ENCODE measurements around the gene ARHGAP42. TPM values are rescaled to one million over a fixed set of nuclear protein-coding genes. Genes with fewer than 3 reads are reported as not detected.

The ARHGAP42 gene
- total and polyA plus RNA-seq, 2 experiments from 2014 or later, result 64.8 to 135 TPM

DNA sequence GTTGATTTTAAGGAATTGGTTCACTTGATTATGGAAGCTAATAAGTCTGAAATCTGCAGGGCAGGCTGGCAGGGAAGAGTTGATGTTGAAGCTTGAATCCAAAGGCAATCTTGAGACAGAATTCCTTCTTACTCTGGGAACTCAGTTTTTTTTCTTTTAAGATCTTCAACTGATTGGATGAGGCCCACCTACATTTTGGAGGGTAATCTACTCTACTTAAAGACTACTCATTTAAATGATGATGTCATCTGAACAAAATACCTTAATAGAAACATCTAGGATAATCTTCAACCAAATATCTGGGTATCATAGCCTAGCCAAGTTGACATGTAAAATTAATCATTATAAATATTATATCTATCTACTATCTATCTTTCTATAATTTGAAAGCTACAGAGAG, 279.3 kb downstream of the ARHGAP42 start:
- TF ChIP-seq, protein P1, sequence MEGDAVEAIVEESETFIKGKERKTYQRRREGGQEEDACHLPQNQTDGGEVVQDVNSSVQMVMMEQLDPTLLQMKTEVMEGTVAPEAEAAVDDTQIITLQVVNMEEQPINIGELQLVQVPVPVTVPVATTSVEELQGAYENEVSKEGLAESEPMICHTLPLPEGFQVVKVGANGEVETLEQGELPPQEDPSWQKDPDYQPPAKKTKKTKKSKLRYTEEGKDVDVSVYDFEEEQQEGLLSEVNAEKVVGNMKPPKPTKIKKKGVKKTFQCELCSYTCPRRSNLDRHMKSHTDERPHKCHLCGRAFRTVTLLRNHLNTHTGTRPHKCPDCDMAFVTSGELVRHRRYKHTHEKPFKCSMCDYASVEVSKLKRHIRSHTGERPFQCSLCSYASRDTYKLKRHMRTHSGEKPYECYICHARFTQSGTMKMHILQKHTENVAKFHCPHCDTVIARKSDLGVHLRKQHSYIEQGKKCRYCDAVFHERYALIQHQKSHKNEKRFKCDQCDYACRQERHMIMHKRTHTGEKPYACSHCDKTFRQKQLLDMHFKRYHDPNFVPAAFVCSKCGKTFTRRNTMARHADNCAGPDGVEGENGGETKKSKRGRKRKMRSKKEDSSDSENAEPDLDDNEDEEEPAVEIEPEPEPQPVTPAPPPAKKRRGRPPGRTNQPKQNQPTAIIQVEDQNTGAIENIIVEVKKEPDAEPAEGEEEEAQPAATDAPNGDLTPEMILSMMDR (IDR thresholded peaks at IDR 0.05; ENCODE audit: low read depth, low read length), result no peak
- peaks cover 47% of the 10 kb centered on the region for H3K36me3 ChIP-seq
- H3K27ac ChIP-seq, result no peak overlapping the region
- no peak for DNase-seq (ENCODE audit: low read depth in 1 of 2, low spot score in 1 of 2)
- H3K4me3 ChIP-seq, result no peak overlapping the region
- H3K4me1 ChIP-seq (ENCODE audit: low read depth), result no peaks in the 10 kb centered on the region
- H3K27me3 ChIP-seq, result no peaks in the 10 kb centered on the region
- H3K9me3 ChIP-seq (ENCODE audit: low read depth), result no peaks in the 10 kb centered on the region

DNA sequence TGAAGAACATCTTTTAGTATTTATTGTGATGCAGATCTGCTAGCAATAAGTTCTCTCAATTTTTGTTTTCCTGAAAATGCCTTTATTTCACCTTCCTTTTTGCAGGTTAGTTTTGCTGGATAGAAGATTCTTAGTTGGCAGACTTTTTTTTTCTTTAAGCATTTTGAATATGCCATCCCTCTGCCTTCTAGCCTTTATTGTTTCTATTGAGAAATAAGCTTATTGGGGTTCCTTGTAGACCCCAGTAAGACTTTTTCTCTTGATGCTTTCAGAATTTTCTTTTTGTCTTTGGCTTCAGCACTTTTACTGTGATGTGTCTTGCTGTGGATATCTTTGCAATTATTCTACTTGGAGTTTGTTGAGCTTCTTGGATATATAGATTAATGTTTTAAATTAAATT, 281.9 kb downstream of the ARHGAP42 start:
- no peak for DNase-seq (ENCODE audit: low read depth in 1 of 2, low spot score in 1 of 2)
- Histone ChIP-seq H3K4me3 (no peak overlapping the region), H3K36me3 (peaks cover 45% of the 10 kb centered on the region), H3K9me3 (ENCODE audit: low read depth) (no peaks in the 10 kb centered on the region), H3K4me1 (ENCODE audit: low read depth) (no peaks in the 10 kb centered on the region), H3K27me3 (no peaks in the 10 kb centered on the region), H3K27ac (no peak overlapping the region)
- TF ChIP-seq, protein P1 (IDR thresholded peaks at IDR 0.05; ENCODE audit: low read depth, low read length), result no peak

DNA sequence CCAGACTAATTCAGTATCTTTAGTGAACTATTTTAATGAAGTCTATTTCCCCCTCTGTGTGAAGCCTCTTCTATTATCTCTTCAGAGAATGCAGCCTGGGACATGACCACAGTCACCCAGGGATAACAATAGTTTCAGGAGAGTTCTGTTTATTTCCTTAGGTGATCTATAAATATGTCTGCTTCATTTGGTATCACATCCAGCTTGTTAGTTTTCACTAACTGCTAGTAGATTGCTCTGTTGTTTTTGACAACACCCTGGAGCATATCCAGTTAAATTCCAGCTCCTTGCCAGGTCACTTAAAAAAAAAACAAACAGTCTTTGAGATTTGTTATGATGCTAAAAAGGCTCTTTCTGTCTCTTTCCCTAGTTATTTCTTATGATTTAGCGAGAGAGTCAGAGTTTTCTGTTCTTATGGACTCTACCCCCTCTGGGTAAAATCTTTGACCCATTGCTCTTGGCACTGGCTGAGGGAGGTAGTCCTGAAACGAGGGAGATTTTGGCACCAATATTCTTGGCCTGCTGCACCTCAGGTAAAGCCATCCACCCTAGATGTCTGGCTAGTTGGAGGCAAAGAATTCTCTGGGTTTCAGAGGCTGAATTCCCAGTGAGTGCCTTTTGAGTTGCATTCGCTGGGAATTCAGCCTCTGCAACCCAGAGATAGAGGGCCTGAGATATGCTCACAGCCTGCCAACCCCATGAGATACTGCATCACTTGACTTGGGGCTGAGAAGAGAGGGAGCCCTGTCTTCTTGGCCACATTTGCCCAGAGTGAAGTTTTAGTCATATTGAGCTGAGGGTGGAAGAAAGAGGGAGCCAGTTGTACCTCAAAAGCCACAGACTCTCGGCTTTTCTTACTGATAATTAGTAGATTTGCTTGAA, 283.4 kb downstream of the ARHGAP42 start:
- H3K4me3 ChIP-seq, result no peak overlapping the region
- no peaks in the 10 kb centered on the region for H3K27me3 ChIP-seq
- peak in 1 of 2 donors; percentile 42 for DNase-seq (ENCODE audit: low read depth in 1 of 2, low spot score in 1 of 2)
- no peak overlapping the region for H3K27ac ChIP-seq
- H3K36me3 ChIP-seq, result peaks cover 58% of the 10 kb centered on the region
- TF ChIP-seq, protein P1 (IDR thresholded peaks at IDR 0.05; ENCODE audit: low read depth, low read length), result no peak
- no peaks in the 10 kb centered on the region for H3K9me3 ChIP-seq (ENCODE audit: low read depth)
- H3K4me1 ChIP-seq (ENCODE audit: low read depth), result no peaks in the 10 kb centered on the region

DNA sequence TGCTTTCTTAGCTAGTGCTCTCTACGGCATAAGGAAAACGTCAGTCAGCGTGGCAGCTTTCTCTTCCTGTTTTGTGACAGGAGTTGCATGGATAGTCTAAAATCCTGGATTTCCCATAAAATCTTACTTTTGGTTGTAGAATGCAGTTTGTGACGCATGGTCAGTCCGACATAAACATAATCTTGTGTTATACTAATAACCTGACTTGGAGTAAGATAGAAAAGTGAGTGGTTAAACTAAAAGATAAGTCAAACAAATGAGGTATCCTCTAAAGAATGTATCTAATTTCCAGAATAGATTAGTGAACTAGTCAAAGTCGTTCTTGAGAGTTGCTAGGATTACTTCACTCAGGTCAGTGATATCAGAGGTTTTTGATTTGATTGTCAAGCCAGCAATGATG, 285.0 kb downstream of the ARHGAP42 start:
- DNase-seq (ENCODE audit: low read depth in 1 of 2, low spot score in 1 of 2), result no peak
- no peaks in the 10 kb centered on the region for H3K9me3 ChIP-seq (ENCODE audit: low read depth)
- H3K36me3 ChIP-seq, result peaks cover 63% of the 10 kb centered on the region
- H3K4me1 ChIP-seq (ENCODE audit: low read depth), result no peaks in the 10 kb centered on the region
- no peak overlapping the region for H3K27ac ChIP-seq
- TF ChIP-seq, protein P1 (IDR thresholded peaks at IDR 0.05; ENCODE audit: low read depth, low read length), result no peak
- no peak overlapping the region for H3K4me3 ChIP-seq
- no peaks in the 10 kb centered on the region for H3K27me3 ChIP-seq

DNA sequence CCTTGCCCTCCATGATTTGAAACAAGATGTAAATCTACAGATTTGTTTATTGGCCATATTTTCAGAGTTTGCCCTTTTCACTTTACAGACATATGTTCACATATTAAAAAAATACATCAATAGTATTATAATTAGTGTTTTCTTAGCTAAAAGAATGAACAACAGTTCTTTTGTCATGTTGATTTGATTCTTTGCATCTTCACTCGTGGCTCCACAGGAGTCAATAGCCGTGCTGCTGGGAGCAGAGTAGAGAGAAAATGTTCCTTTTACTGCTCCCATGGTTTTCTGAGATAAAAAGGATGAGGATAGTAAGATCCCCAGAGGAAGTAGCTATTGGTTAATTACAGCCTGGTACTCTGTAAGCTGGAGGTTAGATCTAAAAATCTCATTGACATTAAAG, 291.4 kb downstream of the ARHGAP42 start:
- Histone ChIP-seq H3K27ac (peak overlapping the region; percentile 77), H3K4me1 (ENCODE audit: low read depth) (peaks cover 7% of the 10 kb centered on the region), H3K4me3 (no peak overlapping the region), H3K36me3 (peaks cover 68% of the 10 kb centered on the region), H3K27me3 (no peaks in the 10 kb centered on the region), H3K9me3 (ENCODE audit: low read depth) (no peaks in the 10 kb centered on the region)
- DNase-seq (ENCODE audit: low read depth in 1 of 2, low spot score in 1 of 2), result no peak
- TF ChIP-seq, protein P1 (IDR thresholded peaks at IDR 0.05; ENCODE audit: low read depth, low read length), result no peak
